Keratinocyte (primary cell): ENCODE results near the gene FER1L5. TPM values are rescaled to one million over a fixed set of nuclear protein-coding genes. Genes with fewer than 3 reads are reported as not detected.

ENCODE experiments used
- DNase-seq: peaks from one replicate; pipeline ENCODE4 v3.0.0-alpha.2; 2011; ENCODE audit warnings: low read depth, missing footprints, low spot score
- FAIRE-seq: peaks from 2 replicates; lab custom pipeline; 2011; peaks lifted over from hg19 to GRCh38; lab: Jason Lieb, UNC
- H2AFZ ChIP-seq: 2 replicates; pipeline ENCODE4 v1.6.0; 2012; ENCODE audit warnings: low read length, control low read depth, inconsistent platforms; ENCODE audit not compliant: control insufficient read depth
- H3K27ac ChIP-seq: 2 replicates; pipeline ENCODE4 v1.5.1; 2011; ENCODE audit warnings: low read length; ENCODE audit not compliant: control insufficient read depth, insufficient read depth
- H3K27me3 ChIP-seq: 3 replicates; pipeline ENCODE4 v1.6.0; 2011; ENCODE audit warnings: low read length; ENCODE audit not compliant: control insufficient read depth, insufficient read depth; ENCODE audit errors: extremely low read depth
- H3K36me3 ChIP-seq, 2 experiments: 2 replicates in 1 of 2; 3 replicates in 1 of 2; pipeline ENCODE4 v1.5.1; 2011; ENCODE audit warnings: low read length in 2 of 2, mild to moderate bottlenecking in 1 of 2; ENCODE audit not compliant: control insufficient read depth in 2 of 2, insufficient read depth in 2 of 2; ENCODE audit errors: extremely low read depth in 1 of 2
- H3K4me1 ChIP-seq: 3 replicates; pipeline ENCODE4 v1.5.1; 2011; ENCODE audit warnings: low read length; ENCODE audit not compliant: control insufficient read depth, insufficient read depth; ENCODE audit errors: extremely low read depth
- H3K4me2 ChIP-seq: 3 replicates; pipeline ENCODE4 v1.6.0; 2011; ENCODE audit warnings: low read depth, low read length; ENCODE audit not compliant: control insufficient read depth, insufficient read depth; ENCODE audit errors: extremely low read depth
- H3K4me3 ChIP-seq, 3 experiments: fragments of 200-600 bp in 1 of 3; sonication (generic) in 1 of 3; 2 replicates in 2 of 3; 3 replicates in 1 of 3; pipeline ENCODE4 v1.5.1; 2011 to 2016; ENCODE audit warnings: low read length in 3 of 3, mild to moderate bottlenecking in 3 of 3, control low read depth in 2 of 3, inconsistent platforms in 1 of 3, low read depth in 1 of 3, mixed read lengths in 1 of 3, mixed run types in 1 of 3, moderate library complexity in 1 of 3; ENCODE audit not compliant: control insufficient read depth in 2 of 3, insufficient read depth in 2 of 3; ENCODE audit errors: extremely low read depth in 1 of 3
- H3K79me2 ChIP-seq: 2 replicates; pipeline ENCODE4 v1.6.0; 2012; ENCODE audit warnings: low read length; ENCODE audit not compliant: control insufficient read depth, insufficient read depth
- H3K9ac ChIP-seq: 3 replicates; pipeline ENCODE4 v1.6.0; 2011; ENCODE audit warnings: low read length; ENCODE audit not compliant: control insufficient read depth, insufficient read depth; ENCODE audit errors: extremely low read depth
- H3K9me1 ChIP-seq: 3 replicates; pipeline ENCODE4 v1.6.0; 2011; ENCODE audit warnings: low read length; ENCODE audit not compliant: control insufficient read depth, insufficient read depth; ENCODE audit errors: extremely low read depth
- H3K9me3 ChIP-seq: 2 replicates; pipeline ENCODE4 v1.5.1; 2012; ENCODE audit warnings: low read depth, low read length; ENCODE audit not compliant: control insufficient read depth
- H4K20me1 ChIP-seq: 3 replicates; pipeline ENCODE4 v1.6.0; 2011; ENCODE audit warnings: low read length; ENCODE audit not compliant: control insufficient read depth, insufficient read depth; ENCODE audit errors: extremely low read depth
- CTCF ChIP-seq, 3 experiments: IDR thresholded peaks in 1 of 3; conservative IDR thresholded peaks in 1 of 3; optimal IDR thresholded peaks in 1 of 3; 2 replicates in 2 of 3; 3 replicates in 1 of 3; pipeline versions ENCODE3 to v1.5.1; 2011; ENCODE audit warnings: low read length in 3 of 3, mild to moderate bottlenecking in 3 of 3, moderate library complexity in 2 of 3, control low read depth in 1 of 3, inconsistent platforms in 1 of 3; ENCODE audit not compliant: insufficient read depth in 2 of 3; ENCODE audit errors: extremely low read depth in 1 of 3
- EZH2 ChIP-seq: IDR thresholded peaks from one replicate; pipeline ENCODE4 v1.6.1; 2012; ENCODE audit warnings: inconsistent platforms, mild to moderate bottlenecking, low read length, moderate library complexity
- dilution Hi-C: fragments of 300-500 bp; cut with MboI; formaldehyde crosslinking; loops from one replicate; pipeline ENCODE4 v1.7.0; 2020; ENCODE audit warnings: low sequenced_read_pairs; ENCODE audit not compliant: extremely low pct_ligation_motif_present
- polyA plus RNA-seq, 5 experiments: library from polyadenylated mRNA; depleted of rRNA in 3 of 5; stranded (reverse) in 3 of 5; stranded (forward) in 1 of 5; unstranded in 1 of 5; fragments of >200 nt; gene quantifications; 1 replicate in 1 of 5; 2 replicates in 3 of 5; 3 replicates in 1 of 5; pipeline versions ENCODE4 v1.2.1 to v1.2.3, GENCODE V29; 2011 to 2012; ENCODE audit warnings: missing spikeins in 2 of 5, low read depth in 1 of 5, low replicate concordance in 1 of 5

The FER1L5 gene
- polyA plus RNA-seq, 1 donor (not counting 4 experiments of a cell fraction or from before 2014, with no cell fraction given): 0.01 TPM

- no peaks in the 10 kb centered on the region for H3K4me1 ChIP-seq
- no peak overlapping the region for H3K27ac ChIP-seq
- FAIRE-seq (no peak), DNase-seq (no peak)
- dilution Hi-C loops: no loop called here
- H3K27me3 ChIP-seq: peaks cover 3% of the 10 kb centered on the region
- H2AFZ ChIP-seq: no peak overlapping the region
- H3K79me2 ChIP-seq: no peaks in the 10 kb centered on the region
- H4K20me1 ChIP-seq: no peaks in the 10 kb centered on the region
- no peaks in the 10 kb centered on the region for H3K9me1 ChIP-seq
- H3K9ac ChIP-seq: no peak overlapping the region
- no peaks in the 10 kb centered on the region for H3K9me3 ChIP-seq
- H3K4me3 ChIP-seq: no peak overlapping the region
- no peaks in the 10 kb centered on the region for H3K36me3 ChIP-seq
- H3K4me2 ChIP-seq: no peak overlapping the region
- TF ChIP-seq EZH2 (no peak), CTCF (optimal IDR thresholded peaks at IDR 0.05 in 1 of 3, IDR thresholded peaks at IDR 0.05 in 1 of 3, conservative IDR thresholded peaks at IDR 0.05 in 1 of 3; ENCODE audit: extremely low read depth in 1 of 3, insufficient read depth in 2 of 3, low read length in 3 of 3) (no peak)
These were observed 48.6 kb downstream of the FER1L5 start for GRCh38 chr2:96691022-96691612.

- Histone ChIP-seq H4K20me1 (no peaks in the 10 kb centered on the region), H3K4me1 (peaks cover 2% of the 10 kb centered on the region), H2AFZ (no peak overlapping the region), H3K27me3 (no peaks in the 10 kb centered on the region), H3K9me3 (no peaks in the 10 kb centered on the region), H3K36me3 (no peaks in the 10 kb centered on the region), H3K4me3 (no peak overlapping the region), H3K9me1 (no peaks in the 10 kb centered on the region), H3K9ac (no peak overlapping the region), H3K79me2 (no peaks in the 10 kb centered on the region), H3K27ac (no peak overlapping the region), H3K4me2 (no peak overlapping the region)
- TF ChIP-seq CTCF (optimal IDR thresholded peaks at IDR 0.05 in 1 of 3, IDR thresholded peaks at IDR 0.05 in 1 of 3, conservative IDR thresholded peaks at IDR 0.05 in 1 of 3; ENCODE audit: extremely low read depth in 1 of 3, insufficient read depth in 2 of 3, low read length in 3 of 3) (no peak), EZH2 (no peak)
- FAIRE-seq (no peak), DNase-seq (no peak)
- dilution Hi-C loops: no loop called here
These were observed 49.8 kb downstream of the FER1L5 start for GRCh38 chr2:96692094-96692971.
